HCT116 (cell line): ENCODE data around the gene GRID2. TPM values are rescaled to one million over a fixed set of nuclear protein-coding genes. Genes with fewer than 3 reads are reported as not detected.

Experiments
- ATAC-seq: fragments of 200-7000 bp; cut with Tn5 transposase; 2 replicates; pipeline ENCODE4 v1.9.1; 2020; ENCODE audit warnings: mild to moderate bottlenecking, moderate library complexity
- BruUV-seq: library from RNA; stranded (reverse); fragments of 400-500 nt; replicated peaks from 2 replicates; lab custom pipeline; 2021; lab: Mats Ljungman, UMichigan
- CTCF ChIA-PET: fragments of 300-600 bp; sonication (Branson Sonifier 250); formaldehyde crosslinking; loops from one replicate; lab custom pipeline; 2021; ENCODE audit warnings: antibody characterized with exemption; lab: Charles Lee
- POLR2A ChIA-PET: fragments of 300-600, 350-600 bp; sonication (Branson Sonifier 250); formaldehyde crosslinking; loops from one replicate; lab custom pipeline; 2021; ENCODE audit warnings: antibody characterized with exemption; lab: Charles Lee
- RAD21 ChIA-PET, 2 experiments: fragments of 300-600 bp; sonication (Branson Sonifier 250); formaldehyde crosslinking; loops; one replicate each; lab custom pipeline; 2023; ENCODE audit warnings: low total read pairs in 2 of 2; ENCODE audit not compliant: uncharacterized antibody in 2 of 2, unreplicated experiment in 2 of 2, low non-redundant PET in 1 of 2; lab: Charles Lee
- DNase-seq: peaks from one replicate; pipeline ENCODE4 v3.0.0-alpha.2; 2010; ENCODE audit warnings: low read depth, low spot score
- H2AFZ ChIP-seq: fragments of 200-600 bp; shearing (Covaris generic), sonication (generic); 2 replicates; pipeline ENCODE4 v1.6.1; 2017; ENCODE audit warnings: low read depth, mixed run types, mixed read lengths, antibody characterized with exemption, low read length; ENCODE audit not compliant: poor library complexity, severe bottlenecking
- H3K27ac ChIP-seq: 2 replicates; pipeline ENCODE4 v1.5.1; 2012; ENCODE audit warnings: low read depth, low read length
- H3K27me3 ChIP-seq: fragments of 200-600 bp; sonication (generic); 2 replicates; pipeline ENCODE4 v1.6.1; 2016; ENCODE audit warnings: mixed run types, low read length, mixed read lengths; ENCODE audit not compliant: insufficient read depth
- H3K36me3 ChIP-seq, 2 experiments: fragments of 200-500 bp in 1 of 2; fragments of 200-600 bp in 1 of 2; sonication (Bioruptor generic) in 1 of 2; sonication (generic) in 1 of 2; 2 replicates each; pipeline versions ENCODE4 v1.5.1 to v1.6.1; 2014 to 2016; ENCODE audit warnings: low read length in 2 of 2, inconsistent platforms in 1 of 2, mixed read lengths in 1 of 2, mixed run types in 1 of 2; ENCODE audit not compliant: insufficient read depth in 2 of 2, control insufficient read depth in 1 of 2
- H3K4me1 ChIP-seq, 2 experiments: fragments of 200-600 bp in 1 of 2; sonication (generic) in 1 of 2; 2 replicates each; pipeline versions ENCODE4 v1.5.1 to v1.6.1; 2012 to 2017; ENCODE audit warnings: low read length in 2 of 2, inconsistent platforms in 1 of 2, mild to moderate bottlenecking in 1 of 2, mixed read lengths in 1 of 2, mixed run types in 1 of 2, moderate library complexity in 1 of 2; ENCODE audit not compliant: insufficient read depth in 2 of 2, control insufficient read depth in 1 of 2
- H3K4me2 ChIP-seq: fragments of 200-600 bp; sonication (generic); 2 replicates; pipeline ENCODE4 v1.6.1; 2017; ENCODE audit warnings: mixed run types, low read length, mixed read lengths
- H3K4me3 ChIP-seq, 2 experiments: fragments of 200-600 bp in 1 of 2; sonication (generic) in 1 of 2; replicated peaks in 1 of 2; 2 replicates each; pipeline ENCODE4 v1.5.1; 2011 to 2016; ENCODE audit warnings: low read length in 2 of 2, control low read depth in 1 of 2, low read depth in 1 of 2, mild to moderate bottlenecking in 1 of 2, mixed read lengths in 1 of 2, mixed run types in 1 of 2
- H3K79me2 ChIP-seq: fragments of 200-600 bp; sonication (generic); 2 replicates; pipeline ENCODE4 v1.6.1; 2017; ENCODE audit warnings: mild to moderate bottlenecking, mixed run types, low read length, moderate library complexity, mixed read lengths; ENCODE audit not compliant: insufficient read depth
- H3K9ac ChIP-seq: fragments of 200-600 bp; sonication (generic); 2 replicates; pipeline ENCODE4 v1.6.1; 2016; ENCODE audit warnings: low read length, mixed read lengths
- H3K9me2 ChIP-seq: fragments of 200-600 bp; sonication (generic), shearing (Covaris generic); 2 replicates; pipeline ENCODE4 v1.6.1; 2017; ENCODE audit warnings: mixed run types, mild to moderate bottlenecking, moderate library complexity; ENCODE audit not compliant: insufficient read depth
- H3K9me3 ChIP-seq, 2 experiments: fragments of 200-500 bp in 1 of 2; fragments of 200-600 bp in 1 of 2; sonication (Bioruptor generic) in 1 of 2; sonication (generic) in 1 of 2; 2 replicates each; pipeline ENCODE4 v1.6.1; 2014 to 2017; ENCODE audit warnings: low read length in 2 of 2, mixed read lengths in 2 of 2, inconsistent platforms in 1 of 2, low read depth in 1 of 2, mild to moderate bottlenecking in 1 of 2, mixed run types in 1 of 2, moderate library complexity in 1 of 2; ENCODE audit not compliant: control insufficient read depth in 1 of 2, insufficient read depth in 1 of 2
- H4K20me1 ChIP-seq: fragments of 200-600 bp; sonication (generic), shearing (Covaris generic); 2 replicates; pipeline ENCODE4 v1.6.1; 2017; ENCODE audit warnings: mixed run types, mild to moderate bottlenecking, moderate library complexity; ENCODE audit not compliant: insufficient read depth
- CBX3 ChIP-seq: IDR thresholded peaks from 2 replicates; pipeline ENCODE4 v1.6.1; 2012; ENCODE audit warnings: low read depth
- CEBPB ChIP-seq: IDR thresholded peaks from 2 replicates; pipeline ENCODE4 v1.6.1; 2012; ENCODE audit warnings: low read depth
- CTCF ChIP-seq, 3 experiments: fragments of 200-600 bp in 1 of 3; sonication (generic) in 1 of 3; IDR thresholded peaks in 2 of 3; conservative IDR thresholded peaks in 1 of 3; 2 replicates each; pipeline ENCODE4 v1.5.1; 2012 to 2017; ENCODE audit warnings: low read depth in 2 of 3, low read length in 2 of 3, antibody characterized with exemption in 1 of 3, borderline replicate concordance in 1 of 3, control low read depth in 1 of 3, mild to moderate bottlenecking in 1 of 3, mixed read lengths in 1 of 3, mixed run types in 1 of 3, moderate library complexity in 1 of 3; ENCODE audit not compliant: insufficient read depth in 1 of 3
- EGR1 ChIP-seq: IDR thresholded peaks from 2 replicates; pipeline ENCODE4 v1.6.1; 2012; ENCODE audit warnings: low read depth
- EZH2 ChIP-seq: fragments of 200-600 bp; sonication (generic); IDR thresholded peaks from 2 replicates; pipeline ENCODE4 v1.6.1; 2017; ENCODE audit warnings: antibody characterized with exemption, mixed run types
- FOSL1 ChIP-seq: IDR thresholded peaks from 2 replicates; pipeline ENCODE4 v1.6.1; 2012; ENCODE audit warnings: low read depth
- JUND ChIP-seq: IDR thresholded peaks from 2 replicates; pipeline ENCODE4 v1.6.1; 2012
- POLR2A ChIP-seq: IDR thresholded peaks from 2 replicates; pipeline ENCODE4 v1.7.0; 2011; ENCODE audit warnings: borderline replicate concordance; ENCODE audit not compliant: insufficient read depth, insufficient read length; ENCODE audit errors: extremely low read depth
- POLR2AphosphoS5 ChIP-seq: IDR thresholded peaks from 2 replicates; pipeline ENCODE4 v1.6.1; 2011; ENCODE audit warnings: mild to moderate bottlenecking, low read depth, low read length, moderate library complexity
- RAD21 ChIP-seq: IDR thresholded peaks from 2 replicates; pipeline ENCODE4 v1.6.1; 2012; ENCODE audit warnings: low read depth, mild to moderate bottlenecking
- SP1 ChIP-seq: IDR thresholded peaks from 2 replicates; pipeline ENCODE4 v1.6.1; 2012; ENCODE audit warnings: low read depth
- SRF ChIP-seq: IDR thresholded peaks from 2 replicates; pipeline ENCODE4 v1.6.1; 2012; ENCODE audit warnings: low read depth
- TCF7L2 ChIP-seq: IDR thresholded peaks from 2 replicates; pipeline ENCODE4 v1.7.0; 2011; ENCODE audit warnings: borderline replicate concordance, inconsistent platforms; ENCODE audit not compliant: insufficient read depth, insufficient read length; ENCODE audit errors: extremely low read depth
- ZBTB33 ChIP-seq: IDR thresholded peaks from 2 replicates; pipeline ENCODE4 v1.6.1; 2011; ENCODE audit warnings: mild to moderate bottlenecking, low read length, moderate library complexity; ENCODE audit not compliant: insufficient replicate concordance; ENCODE audit errors: extremely low read depth
- ZFX ChIP-seq: fragments of 450-650 bp; IDR thresholded peaks from 2 replicates; pipeline ENCODE4 v1.6.1; 2017
- ZNF274 ChIP-seq: fragments of 200-500 bp; sonication (Bioruptor generic); IDR thresholded peaks from 2 replicates; pipeline ENCODE4 v1.6.1; 2014; ENCODE audit warnings: mild to moderate bottlenecking, low read depth, low read length, inconsistent platforms
- intact Hi-C: fragments of 100-400 bp; cut with micrococcal nuclease; formaldehyde crosslinking; loops from 2 replicates; pipeline ENCODE4 v1.10.0; 2022
- total RNA-seq: library from RNA; stranded (reverse); gene quantifications from one replicate; pipeline ENCODE4 v1.2.1, GENCODE V29; 2021; ENCODE audit not compliant: unreplicated experiment
- TF ChIP-seq, protein P1 (sequence below): IDR thresholded peaks from 2 replicates; pipeline ENCODE4 v1.6.1; 2012; ENCODE audit warnings: low read depth
- TF ChIP-seq, protein P2 (sequence below): IDR thresholded peaks from 2 replicates; pipeline ENCODE4 v1.6.1; 2012

GRID2 gene
- total RNA-seq, 1 experiment from 2014 or later = not detected

- TF ChIP-seq TCF7L2 (no peak), POLR2A (no peak), ZFX (no peak), JUND (no peak), ZNF274 (no peak), EGR1 (no peak)
These were observed 759.6 kb downstream of the GRID2 start (continued) for GRCh38 chr4:93063325-93063724.

GRCh38 chr4:93065790-93066189 is 762.0 kb downstream of the GRID2 start:
- H4K20me1 ChIP-seq = no peaks in the 10 kb centered on the region
- no peak for TF ChIP-seq POLR2AphosphoS5
- TF ChIP-seq CTCF (IDR thresholded peaks at IDR 0.05 in 2 of 3, conservative IDR thresholded peaks at IDR 0.05 in 1 of 3; ENCODE audit: borderline replicate concordance in 1 of 3, insufficient read depth in 1 of 3, low read depth in 2 of 3, low read length in 2 of 3) = no peak
- no peak for TF ChIP-seq FOSL1
- TF ChIP-seq CBX3 = no peak
- TF ChIP-seq, protein P1, sequence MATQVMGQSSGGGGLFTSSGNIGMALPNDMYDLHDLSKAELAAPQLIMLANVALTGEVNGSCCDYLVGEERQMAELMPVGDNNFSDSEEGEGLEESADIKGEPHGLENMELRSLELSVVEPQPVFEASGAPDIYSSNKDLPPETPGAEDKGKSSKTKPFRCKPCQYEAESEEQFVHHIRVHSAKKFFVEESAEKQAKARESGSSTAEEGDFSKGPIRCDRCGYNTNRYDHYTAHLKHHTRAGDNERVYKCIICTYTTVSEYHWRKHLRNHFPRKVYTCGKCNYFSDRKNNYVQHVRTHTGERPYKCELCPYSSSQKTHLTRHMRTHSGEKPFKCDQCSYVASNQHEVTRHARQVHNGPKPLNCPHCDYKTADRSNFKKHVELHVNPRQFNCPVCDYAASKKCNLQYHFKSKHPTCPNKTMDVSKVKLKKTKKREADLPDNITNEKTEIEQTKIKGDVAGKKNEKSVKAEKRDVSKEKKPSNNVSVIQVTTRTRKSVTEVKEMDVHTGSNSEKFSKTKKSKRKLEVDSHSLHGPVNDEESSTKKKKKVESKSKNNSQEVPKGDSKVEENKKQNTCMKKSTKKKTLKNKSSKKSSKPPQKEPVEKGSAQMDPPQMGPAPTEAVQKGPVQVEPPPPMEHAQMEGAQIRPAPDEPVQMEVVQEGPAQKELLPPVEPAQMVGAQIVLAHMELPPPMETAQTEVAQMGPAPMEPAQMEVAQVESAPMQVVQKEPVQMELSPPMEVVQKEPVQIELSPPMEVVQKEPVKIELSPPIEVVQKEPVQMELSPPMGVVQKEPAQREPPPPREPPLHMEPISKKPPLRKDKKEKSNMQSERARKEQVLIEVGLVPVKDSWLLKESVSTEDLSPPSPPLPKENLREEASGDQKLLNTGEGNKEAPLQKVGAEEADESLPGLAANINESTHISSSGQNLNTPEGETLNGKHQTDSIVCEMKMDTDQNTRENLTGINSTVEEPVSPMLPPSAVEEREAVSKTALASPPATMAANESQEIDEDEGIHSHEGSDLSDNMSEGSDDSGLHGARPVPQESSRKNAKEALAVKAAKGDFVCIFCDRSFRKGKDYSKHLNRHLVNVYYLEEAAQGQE = no peak
- TF ChIP-seq, protein P2, sequence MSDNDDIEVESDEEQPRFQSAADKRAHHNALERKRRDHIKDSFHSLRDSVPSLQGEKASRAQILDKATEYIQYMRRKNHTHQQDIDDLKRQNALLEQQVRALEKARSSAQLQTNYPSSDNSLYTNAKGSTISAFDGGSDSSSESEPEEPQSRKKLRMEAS = no peak
- TF ChIP-seq POLR2A = no peak
- no peak for TF ChIP-seq RAD21
- TF ChIP-seq ZBTB33 = no peak
- no peak for TF ChIP-seq ZFX
- no peak for TF ChIP-seq EGR1
- no peak for TF ChIP-seq JUND
- TF ChIP-seq SP1 = no peak
- no peak for TF ChIP-seq ZNF274
- TF ChIP-seq EZH2 = no peak
- TF ChIP-seq SRF = no peak
- TF ChIP-seq TCF7L2 = no peak
- no peak for TF ChIP-seq CEBPB
- H2AFZ ChIP-seq = no peak overlapping the region
- POLR2A ChIA-PET = no interaction called here
- no peaks in the 10 kb centered on the region for H3K36me3 ChIP-seq
- no peak overlapping the region for H3K4me3 ChIP-seq
- RAD21 ChIA-PET = no interaction called here
- intact Hi-C loops = no loop called here
- H3K4me1 ChIP-seq = no peaks in the 10 kb centered on the region
- no peak overlapping the region for H3K27ac ChIP-seq
- no peaks in the 10 kb centered on the region for H3K79me2 ChIP-seq
- no peaks in the 10 kb centered on the region for H3K9me2 ChIP-seq
- ATAC-seq = no peak
- CTCF ChIA-PET = no interaction called here
- no peak overlapping the region for H3K4me2 ChIP-seq
- H3K9me3 ChIP-seq = no peaks in the 10 kb centered on the region
- no TSS peak for BruUV-seq
- H3K9ac ChIP-seq = no peak overlapping the region
- no peaks in the 10 kb centered on the region for H3K27me3 ChIP-seq
- DNase-seq = no peak
